Naive thymus-derived CD4-positive, alpha-beta T cell (primary cell): ENCODE results near the gene GTPBP8. TPM values are rescaled to one million over a fixed set of nuclear protein-coding genes. Genes with fewer than 3 reads are reported as not detected.

Experiments used
- ATAC-seq: fragments of 150-1000 bp; cut with Tn5 transposase; 2 replicates; pipeline ENCODE4 v1.10.0; 2021; ENCODE audit warnings: mild to moderate bottlenecking, moderate library complexity
- CTCF ChIA-PET: fragments of 350-600 bp; sonication (Branson Sonifier 250); formaldehyde crosslinking; loops from one replicate; lab custom pipeline; 2021; ENCODE audit warnings: antibody characterized with exemption; lab: Charles Lee
- POLR2A ChIA-PET: fragments of 350-600 bp; sonication (Branson Sonifier 250); formaldehyde crosslinking; loops from one replicate; lab custom pipeline; 2021; ENCODE audit warnings: antibody characterized with exemption, inconsistent platforms; lab: Charles Lee
- DNase-seq, 9 donors: peaks; one replicate each; pipeline versions ENCODE4 v3.0.0 to v3.0.0-alpha.2; 2020 to 2022; ENCODE audit warnings: mixed read lengths in 1 of 9
- H3K27ac ChIP-seq: one replicate; pipeline ENCODE4 v1.7.0; 2013; ENCODE audit warnings: mild to moderate bottlenecking, low read depth, low read length, moderate library complexity
- H3K27me3 ChIP-seq, 2 donors: one replicate each; pipeline ENCODE4 v1.7.0; 2013; ENCODE audit warnings: low read length in 2 of 2, mild to moderate bottlenecking in 2 of 2, moderate library complexity in 2 of 2; ENCODE audit not compliant: control insufficient read depth in 2 of 2, insufficient read depth in 2 of 2
- H3K36me3 ChIP-seq, 3 experiments: 1 replicate in 2 of 3; 2 replicates in 1 of 3; pipeline ENCODE4 v1.7.0; 2013; ENCODE audit warnings: low read length in 3 of 3, mild to moderate bottlenecking in 3 of 3, moderate library complexity in 1 of 3; ENCODE audit not compliant: insufficient read depth in 3 of 3, control insufficient read depth in 2 of 3
- H3K4me1 ChIP-seq, 2 donors: one replicate each; pipeline ENCODE4 v1.7.0; 2013; ENCODE audit warnings: low read length in 2 of 2, mild to moderate bottlenecking in 2 of 2, moderate library complexity in 1 of 2; ENCODE audit not compliant: control insufficient read depth in 2 of 2, insufficient read depth in 2 of 2
- H3K4me3 ChIP-seq: 2 replicates; pipeline ENCODE4 v1.7.0; 2013; ENCODE audit warnings: mild to moderate bottlenecking, low read length
- H3K9me3 ChIP-seq, 3 experiments: 1 replicate in 2 of 3; 2 replicates in 1 of 3; pipeline ENCODE4 v1.7.0; 2013; ENCODE audit warnings: low read length in 3 of 3; ENCODE audit not compliant: control insufficient read depth in 2 of 3
- H3K27ac Mint-ChIP-seq, 9 donors: one replicate each; pipeline ENCODE4 v1.8.0; 2020 to 2022; ENCODE audit warnings: mixed read lengths in 9 of 9, mild to moderate bottlenecking in 8 of 9, moderate library complexity in 5 of 9, inconsistent platforms in 2 of 9
- H3K27me3 Mint-ChIP-seq, 5 donors: one replicate each; pipeline ENCODE4 v1.8.0; 2021 to 2022; ENCODE audit warnings: mixed read lengths in 5 of 5, mild to moderate bottlenecking in 1 of 5
- H3K36me3 Mint-ChIP-seq, 5 donors: one replicate each; pipeline ENCODE4 v1.8.0; 2020 to 2022; ENCODE audit warnings: mixed read lengths in 5 of 5, mild to moderate bottlenecking in 3 of 5, inconsistent platforms in 1 of 5
- H3K4me1 Mint-ChIP-seq, 7 donors: one replicate each; pipeline ENCODE4 v1.8.0; 2020 to 2022; ENCODE audit warnings: mixed read lengths in 7 of 7, mild to moderate bottlenecking in 3 of 7, inconsistent platforms in 1 of 7
- H3K4me3 Mint-ChIP-seq, 10 donors: one replicate each; pipeline ENCODE4 v1.8.0; 2020 to 2022; ENCODE audit warnings: mild to moderate bottlenecking in 10 of 10, mixed read lengths in 10 of 10, moderate library complexity in 6 of 10, inconsistent platforms in 2 of 10
- H3K9me3 Mint-ChIP-seq, 11 donors: one replicate each; pipeline ENCODE4 v1.8.0; 2020 to 2022; ENCODE audit warnings: mixed read lengths in 11 of 11, mild to moderate bottlenecking in 4 of 11, inconsistent platforms in 1 of 11, moderate library complexity in 1 of 11
- intact Hi-C, 2 donors: fragments of 100-400 bp; cut with micrococcal nuclease; formaldehyde crosslinking; loops; one replicate each; pipeline ENCODE4 v1.15.1; 2023
- polyA plus RNA-seq, 2 donors: library from polyadenylated mRNA; unstranded; fragments of 300-500 nt; fragmentation: Illumina TruSeq; gene quantifications; one replicate each; pipeline ENCODE4 v1.2.3, GENCODE V29; 2021
- total RNA-seq, 6 experiments: library from RNA in 5 of 6; stranded (reverse) in 5 of 6; gene quantifications; 1 replicate in 5 of 6; 2 replicates in 1 of 6; pipeline ENCODE4 v1.2.3 and lab custom pipeline; 2021 to 2026

The GTPBP8 gene
- total and polyA plus RNA-seq, 7 experiments from 2014 or later = 12.6 to 49.1 (median 31.1) TPM

DNA sequence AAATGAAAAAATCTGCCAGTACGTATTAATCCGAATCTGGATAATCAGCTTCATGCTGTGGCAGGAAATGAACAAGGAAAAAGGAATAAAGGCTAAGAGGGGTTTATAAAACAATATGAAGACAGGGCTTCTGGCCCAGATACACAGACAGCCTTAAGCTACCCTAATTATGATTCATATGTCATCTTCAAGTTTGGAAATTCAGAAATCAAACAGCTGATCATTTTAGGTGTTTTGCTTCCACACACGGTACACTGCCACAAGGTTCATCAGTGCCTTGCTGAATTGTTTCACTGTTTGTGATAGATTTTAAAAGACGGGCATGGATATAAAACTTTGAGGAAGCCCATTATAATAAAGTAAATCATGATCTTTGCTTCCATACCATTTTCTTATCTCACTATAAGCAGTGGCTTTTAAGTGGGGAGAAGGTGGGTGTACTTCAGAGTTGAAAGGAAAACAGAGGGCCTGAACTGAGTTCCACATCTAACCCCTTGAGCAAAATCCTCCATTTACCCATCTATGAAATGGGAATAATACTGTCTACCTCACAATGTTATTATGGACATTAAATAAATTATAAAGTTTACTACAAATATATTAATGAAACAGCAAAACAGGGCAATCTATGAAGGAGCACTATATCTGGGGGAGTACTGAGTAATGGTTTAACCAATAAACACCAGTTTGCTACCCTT is 15.7 kb downstream of the GTPBP8 start:
- H3K9me3 Mint-ChIP-seq = no peaks in the 10 kb centered on the region
- peaks cover 40 to 100% (median 96%) of the 10 kb centered on the region in 7 donors for H3K4me1 Mint-ChIP-seq
- H3K9me3 ChIP-seq = no peaks in the 10 kb centered on the region
- peaks cover 5 to 53% (median 32%) of the 10 kb centered on the region in 5 donors for H3K36me3 Mint-ChIP-seq
- peaks cover 22 to 67% of the 10 kb centered on the region in 2 donors for H3K4me1 ChIP-seq
- CTCF ChIA-PET = interaction anchor here (0.6 to 2.6 kb wide), 5 partner anchors 10 to 272 kb away, joined by 3 to 7 read pairs (median 4); partner anchors contain the start of gene CD200R1
- peak overlapping the region; percentile 24 for H3K4me3 ChIP-seq
- POLR2A ChIA-PET = interaction anchor here (0.6 to 11.8 kb wide), 7 partner anchors 11 to 57 kb away, joined by 3 to 168 read pairs (median 6); partner anchors contain the start of genes CD200R1 and GTPBP8
- no peaks in the 10 kb centered on the region for H3K27me3 ChIP-seq
- no peak for ATAC-seq
- intact Hi-C loops = loop anchor here in 1 of 2 donors (5.0 to 10.0 kb wide), 2 partner anchors 532 to 874 kb away; partner anchors contain the start of gene GCSAM
- peak overlapping the region; percentile 78 for H3K27ac ChIP-seq
- H3K36me3 ChIP-seq = peaks cover 0 to 23% (median 3%) of the 10 kb centered on the region in 3 experiments
- H3K27me3 Mint-ChIP-seq = no peaks in the 10 kb centered on the region
- H3K27ac Mint-ChIP-seq = peak overlapping the region; percentile 85 to 98 (median 93)
- peak overlapping the region; percentile 60 to 84 (median 82) for H3K4me3 Mint-ChIP-seq
- DNase-seq = peak in 1 of 9 donors; percentile 49

DNA sequence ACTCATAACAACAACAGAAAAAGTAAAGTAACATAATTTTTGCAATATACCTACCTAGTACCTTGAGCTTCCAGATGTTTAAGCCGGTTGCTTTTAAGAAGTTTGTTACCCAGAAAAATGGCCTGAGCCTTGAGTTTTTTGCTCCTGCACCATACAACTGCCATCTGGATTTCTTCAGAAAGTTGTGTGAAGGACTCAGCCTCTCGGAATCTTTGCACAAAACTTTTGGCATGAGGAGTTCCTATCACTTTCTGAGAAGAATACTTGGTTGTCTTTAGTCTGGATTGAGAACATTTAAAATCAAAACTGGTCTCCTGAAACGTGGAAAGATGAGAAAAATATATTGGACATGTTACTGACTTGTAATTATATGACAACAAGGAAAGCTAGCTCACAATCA is 17.3 kb downstream of the GTPBP8 start:
- H3K4me1 Mint-ChIP-seq = peaks cover 39 to 100% (median 97%) of the 10 kb centered on the region in 7 donors
- H3K9me3 Mint-ChIP-seq = no peaks in the 10 kb centered on the region
- intact Hi-C loops = loop anchor here in 1 of 2 donors (5.0 to 10.0 kb wide), 2 partner anchors 533 to 876 kb away; partner anchors contain the start of gene GCSAM

DNA sequence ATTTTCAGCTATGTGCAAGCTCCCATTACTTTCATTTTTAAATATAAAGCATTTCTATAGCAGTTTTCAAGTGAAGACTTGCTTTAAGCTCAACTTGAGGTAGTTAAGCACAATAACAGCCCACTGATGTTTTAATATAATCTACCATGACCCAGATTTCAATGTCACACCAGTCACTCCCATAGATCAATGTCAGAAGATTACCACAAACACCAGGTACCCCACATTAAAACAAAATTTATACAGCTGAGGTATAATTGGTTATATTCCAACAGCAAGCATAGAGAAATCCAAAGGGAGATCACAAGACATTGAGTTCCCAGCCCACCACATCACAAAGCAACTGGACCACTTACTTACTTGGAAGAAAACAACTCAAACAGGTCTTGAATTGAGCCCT is 22.8 kb downstream of the GTPBP8 start:
- Mint-ChIP-seq H3K36me3 (peaks cover 11 to 61% (median 46%) of the 10 kb centered on the region in 5 donors), H3K9me3 (no peaks in the 10 kb centered on the region), H3K27ac (peak overlapping the region; percentile 26 to 98 (median 81)), H3K4me1 (peaks cover 38 to 100% (median 92%) of the 10 kb centered on the region in 7 donors), H3K27me3 (no peaks in the 10 kb centered on the region), H3K4me3 (peak overlapping the region in 6 of 10 donors; percentile 13 to 61 (median 56))
- intact Hi-C loops = loop anchor here (10.0 kb wide), 3 partner anchors 681 to 1469 kb away; partner anchors contain the start of genes ATP6V1A (in 1 of the 2), CD96 (in 1 of the 2), NAA50 (in 1 of the 2) and USF3 (in 1 of the 2)
- peaks cover 8 to 16% of the 10 kb centered on the region in 2 donors for H3K4me1 ChIP-seq
- peaks cover 4 to 31% (median 8%) of the 10 kb centered on the region in 3 experiments for H3K36me3 ChIP-seq
- H3K27ac ChIP-seq = peak overlapping the region; percentile 32
- H3K9me3 ChIP-seq = no peaks in the 10 kb centered on the region
- ATAC-seq (peak; percentile 24), DNase-seq (peak in 1 of 9 donors; percentile 20)
- no peaks in the 10 kb centered on the region for H3K27me3 ChIP-seq
- ChIA-PET CTCF (interaction anchor here (0.6 to 1.2 kb wide), 3 partner anchors 34 to 406 kb away, joined by 3 to 4 read pairs (median 3); no protein-coding TSS in a partner anchor), POLR2A (interaction anchor here (1.2 to 9.6 kb wide), 3 partner anchors 7 to 21 kb away, joined by 4 to 106 read pairs (median 4); no protein-coding TSS in a partner anchor)
- no peak overlapping the region for H3K4me3 ChIP-seq

More for the DNA sequence above, 17.3 kb downstream of the GTPBP8 start:
- DNase-seq = no peak
- no peaks in the 10 kb centered on the region for H3K27me3 ChIP-seq
- peak overlapping the region in 2 of 10 donors; percentile 34 to 81 for H3K4me3 Mint-ChIP-seq
- peaks cover 0 to 19% (median 7%) of the 10 kb centered on the region in 3 experiments for H3K36me3 ChIP-seq
- H3K27ac Mint-ChIP-seq = peak overlapping the region in 8 of 9 donors; percentile 87 to 98 (median 93)
- POLR2A ChIA-PET = interaction anchor here (1.8 to 11.8 kb wide), 4 partner anchors 8 to 34 kb away, joined by 4 to 168 read pairs (median 58); partner anchors contain the start of genes CD200R1 and GTPBP8
- H3K27me3 Mint-ChIP-seq = no peaks in the 10 kb centered on the region
- no peak for ATAC-seq
- H3K4me3 ChIP-seq = no peak overlapping the region
- peaks cover 13 to 59% of the 10 kb centered on the region in 2 donors for H3K4me1 ChIP-seq
- CTCF ChIA-PET = interaction anchor here (1.5 kb wide), 1 partner anchor 29 kb away, joined by 4 read pairs; no protein-coding TSS in a partner anchor
- H3K27ac ChIP-seq = peak overlapping the region; percentile 78
- no peaks in the 10 kb centered on the region for H3K9me3 ChIP-seq
- peaks cover 12 to 49% (median 37%) of the 10 kb centered on the region in 5 donors for H3K36me3 Mint-ChIP-seq

DNA sequence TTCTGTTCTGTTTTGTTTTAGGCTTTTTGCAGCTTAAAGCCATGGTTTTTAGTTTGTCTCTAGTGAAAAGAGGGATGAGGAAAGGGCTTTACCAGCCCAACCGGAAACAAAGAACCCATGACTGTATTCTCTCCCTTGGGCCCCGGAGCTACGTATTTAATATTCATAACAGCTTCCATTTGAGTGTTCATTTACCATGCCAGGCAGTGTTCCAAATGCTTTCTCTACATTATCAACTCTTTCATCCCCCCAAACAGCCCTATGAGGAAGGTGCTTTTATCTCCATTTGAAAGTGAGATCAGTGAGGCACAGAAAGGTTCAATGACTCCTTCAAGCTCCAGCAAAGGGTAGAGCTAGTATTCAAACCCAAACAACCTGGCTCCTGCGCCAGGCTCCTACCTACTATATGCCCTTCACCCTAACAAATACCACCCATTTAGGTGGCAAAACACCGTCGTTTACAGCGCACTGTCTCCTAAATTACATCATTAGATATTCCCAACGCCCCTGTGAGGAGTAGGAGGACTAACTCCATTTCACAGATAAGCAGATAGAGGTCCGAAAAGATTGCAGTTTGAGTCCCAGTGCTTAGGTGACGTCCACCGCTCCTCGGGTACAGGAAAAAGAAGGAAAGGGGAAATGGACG is 27.9 kb downstream of the GTPBP8 start:
- Histone ChIP-seq H3K27ac (peak overlapping the region; percentile 96), H3K4me3 (peak overlapping the region; percentile 81), H3K27me3 (no peaks in the 10 kb centered on the region), H3K36me3 (peaks cover 0 to 21% (median 4%) of the 10 kb centered on the region in 3 experiments), H3K4me1 (peaks cover 19 to 21% of the 10 kb centered on the region in 2 donors), H3K9me3 (no peaks in the 10 kb centered on the region)
- peaks cover 2 to 30% (median 23%) of the 10 kb centered on the region in 5 donors for H3K36me3 Mint-ChIP-seq
- H3K4me3 Mint-ChIP-seq = peak overlapping the region; percentile 87 to 97 (median 92)
- peaks cover 45 to 90% (median 78%) of the 10 kb centered on the region in 7 donors for H3K4me1 Mint-ChIP-seq
- DNase-seq (peak in 3 of 9 donors; percentile 7 to 12 (median 12)), ATAC-seq (no peak)
- CTCF ChIA-PET = interaction anchor here (0.8 to 1.6 kb wide), 7 partner anchors 14 to 375 kb away, joined by 3 to 9 read pairs (median 3); partner anchors contain the start of gene GTPBP8
- POLR2A ChIA-PET = interaction anchor here (0.9 to 9.6 kb wide), 11 partner anchors 12 to 677 kb away, joined by 3 to 106 read pairs (median 5); partner anchors contain the start of genes CD200R1, GTPBP8 and USF3
- intact Hi-C loops = loop anchor here (1.0 to 10.0 kb wide), 15 partner anchors 7 to 1474 kb away; partner anchors contain the start of genes CCDC191 (in 2 of the 2), GTPBP8 (in 2 of the 2), QTRT2 (in 2 of the 2) and SLC35A5 (in 2 of the 2)
- H3K9me3 Mint-ChIP-seq = peaks cover 0 to 2% (median 0%) of the 10 kb centered on the region in 11 donors
- H3K27me3 Mint-ChIP-seq = no peaks in the 10 kb centered on the region
- H3K27ac Mint-ChIP-seq = peak overlapping the region; percentile 87 to 96 (median 91)

DNA sequence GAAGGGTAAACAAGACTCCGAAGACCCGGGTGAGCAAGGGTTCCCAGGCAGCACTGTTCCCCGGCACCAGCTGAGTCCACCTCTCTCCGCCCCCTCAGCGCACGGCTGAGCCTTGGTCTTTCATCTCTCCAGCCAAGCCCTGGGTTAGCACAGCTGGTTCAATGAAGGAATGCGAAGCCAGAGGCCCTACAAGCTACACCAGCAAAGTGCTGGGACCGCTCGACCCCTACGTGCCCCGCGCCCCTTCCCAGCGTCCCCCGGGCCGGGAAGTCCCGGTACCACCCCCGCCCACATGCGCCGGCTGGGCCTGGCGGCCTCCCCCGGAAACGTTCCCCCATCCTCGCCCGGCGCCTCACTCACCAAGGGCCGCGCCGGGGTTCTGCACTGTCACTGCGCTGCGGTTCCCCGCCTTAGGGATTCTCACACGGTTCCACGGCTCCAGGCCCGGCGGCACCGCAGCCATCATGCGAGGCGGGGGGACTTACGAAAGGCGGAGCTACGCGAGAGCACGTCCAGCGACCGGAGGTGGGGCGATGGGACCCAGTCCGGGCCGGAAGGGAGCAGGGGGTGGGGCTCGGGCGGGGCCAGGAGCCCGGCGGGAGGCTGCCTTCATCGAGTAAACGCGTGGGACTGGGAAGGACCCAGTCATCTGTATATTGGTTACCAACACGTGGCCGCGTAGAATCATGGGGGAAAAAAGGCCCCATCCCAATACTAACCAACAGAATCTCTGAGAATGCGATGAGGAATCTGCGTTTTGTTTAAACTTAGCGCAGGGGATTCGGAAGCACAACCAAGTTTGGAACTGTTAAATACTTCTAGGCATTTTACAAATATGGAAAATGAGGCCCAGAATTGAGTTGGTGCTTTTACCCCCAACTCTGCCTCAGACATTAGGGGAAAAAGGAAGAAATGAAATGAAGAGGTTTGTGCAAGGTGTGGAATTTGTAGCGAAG is 28.7 kb downstream of the GTPBP8 start:
- H3K27me3 ChIP-seq = no peaks in the 10 kb centered on the region
- ChIA-PET CTCF (interaction anchor here (0.8 to 1.6 kb wide), 6 partner anchors 15 to 376 kb away, joined by 3 to 9 read pairs (median 3); partner anchors contain the start of gene GTPBP8), POLR2A (interaction anchor here (0.7 to 9.6 kb wide), 12 partner anchors 13 to 676 kb away, joined by 3 to 106 read pairs (median 4); partner anchors contain the start of genes CD200R1, GTPBP8 and USF3)
- H3K4me3 ChIP-seq = peak overlapping the region; percentile 81
- ATAC-seq (peak; percentile 92), DNase-seq (peak; percentile 69 to 89 (median 74))
- intact Hi-C loops = loop anchor here (1.0 to 10.0 kb wide), 15 partner anchors 8 to 1475 kb away; partner anchors contain the start of genes CCDC191 (in 2 of the 2), GTPBP8 (in 2 of the 2), QTRT2 (in 2 of the 2) and SLC35A5 (in 2 of the 2)
- Mint-ChIP-seq H3K27ac (peak overlapping the region; percentile 87 to 96 (median 91)), H3K27me3 (no peaks in the 10 kb centered on the region), H3K36me3 (peaks cover 0 to 31% (median 25%) of the 10 kb centered on the region in 5 donors), H3K4me3 (peak overlapping the region; percentile 87 to 97 (median 92)), H3K9me3 (peaks cover 0 to 2% (median 0%) of the 10 kb centered on the region in 11 donors), H3K4me1 (peaks cover 44 to 87% (median 71%) of the 10 kb centered on the region in 7 donors)
- H3K4me1 ChIP-seq = peaks cover 19 to 21% of the 10 kb centered on the region in 2 donors
- H3K9me3 ChIP-seq = no peaks in the 10 kb centered on the region
- H3K36me3 ChIP-seq = peaks cover 0 to 16% (median 4%) of the 10 kb centered on the region in 3 experiments
- peak overlapping the region; percentile 96 for H3K27ac ChIP-seq
